ENCODE data around the gene PIGR. TPM values are rescaled to one million over a fixed set of nuclear protein-coding genes. Genes with fewer than 3 reads are reported as not detected.

The PIGR gene
- total RNA-seq, 1 experiment from 2014 or later, result not detected

- Histone ChIP-seq H3K18ac (ENCODE audit: insufficient read length, low read depth, low read length) (no peak overlapping the region), H2AFZ (ENCODE audit: low read length) (no peak overlapping the region), H3K23me2 (ENCODE audit: insufficient read length, low read depth, low read length, poor library complexity, severe bottlenecking) (no peaks in the 10 kb centered on the region), H2AK5ac (ENCODE audit: insufficient read length, low read length) (no peak overlapping the region), H3K56ac (ENCODE audit: insufficient read length, low read depth, low read length) (no peak overlapping the region), H3K79me2 (ENCODE audit: insufficient read depth, low read length) (no peaks in the 10 kb centered on the region), H4K20me1 (ENCODE audit: control insufficient read depth, insufficient read depth, insufficient read length) (no peaks in the 10 kb centered on the region), H3K4ac (ENCODE audit: low read depth, low read length) (no peak overlapping the region), H4K5ac (ENCODE audit: insufficient read length, low read depth, low read length) (no peak overlapping the region), H2BK12ac (ENCODE audit: insufficient read length, low read depth, low read length) (no peak overlapping the region), H2BK20ac (ENCODE audit: low read depth, low read length, poor library complexity, severe bottlenecking) (no peak overlapping the region), H2BK5ac (ENCODE audit: insufficient read length, low read length) (no peak overlapping the region), H3K27me3 (ENCODE audit: insufficient read depth, low read length) (no peaks in the 10 kb centered on the region), H4K8ac (replicated peaks; ENCODE audit: insufficient read length, low read depth, low read length) (no peak overlapping the region), H3K4me1 (ENCODE audit: insufficient read depth, low read length) (peaks cover 6% of the 10 kb centered on the region), H3K23ac (ENCODE audit: insufficient read length, low read depth, low read length) (no peak overlapping the region), H3K79me1 (ENCODE audit: insufficient read depth, low read depth, low read length, poor library complexity, severe bottlenecking) (no peaks in the 10 kb centered on the region), H3T11ph (ENCODE audit: low read length) (no peak overlapping the region), H2BK120ac (ENCODE audit: low read depth, low read length, poor library complexity, severe bottlenecking) (no peak overlapping the region), H3K14ac (ENCODE audit: insufficient read depth, low read length) (no peak overlapping the region), H4K91ac (ENCODE audit: insufficient read length, low read depth, low read length) (no peak overlapping the region), H3K9ac (ENCODE audit: extremely low read depth, insufficient read length, low read length) (no peak overlapping the region), H2BK15ac (ENCODE audit: low read depth, low read length) (no peak overlapping the region), H3K4me2 (ENCODE audit: insufficient read depth, insufficient read length, low read length) (no peak overlapping the region), H3K9me3 (ENCODE audit: control insufficient read depth, low read depth, low read length) (no peaks in the 10 kb centered on the region), H3K27ac (ENCODE audit: insufficient read length, low read depth, low read length) (no peak overlapping the region)
- TF ChIP-seq CTCF (conservative IDR thresholded peaks at IDR 0.05), result no peak
- Mint-ChIP-seq H3K4me1 (peaks cover 22 to 26% of the 10 kb centered on the region in 2 experiments), H3K9me3 (no peaks in the 10 kb centered on the region), H3K4me3 (no peak overlapping the region), H3K27me3 (ENCODE audit: low read depth) (peaks cover 2% of the 10 kb centered on the region; the same call in 1 of the 2 replicates), H3K36me3 (ENCODE audit: insufficient read depth in 1 of 3, low read depth in 3 of 3) (no peaks in the 10 kb centered on the region), H3K27ac (no peak overlapping the region)
- WGBS (ENCODE audit: extremely low coverage, insufficient read length, low lambda C conversion rate), result no CpG with 5 or more reads among the region's 2 CpGs
- no peak for DNase-seq
Observed at GRCh38 chr1:206893380-206893779, 52.9 kb downstream of the PIGR start.

All from H9 (cell line).